Measurements from ENCODE around the gene SPSB4.

The SPSB4 gene

DNA sequence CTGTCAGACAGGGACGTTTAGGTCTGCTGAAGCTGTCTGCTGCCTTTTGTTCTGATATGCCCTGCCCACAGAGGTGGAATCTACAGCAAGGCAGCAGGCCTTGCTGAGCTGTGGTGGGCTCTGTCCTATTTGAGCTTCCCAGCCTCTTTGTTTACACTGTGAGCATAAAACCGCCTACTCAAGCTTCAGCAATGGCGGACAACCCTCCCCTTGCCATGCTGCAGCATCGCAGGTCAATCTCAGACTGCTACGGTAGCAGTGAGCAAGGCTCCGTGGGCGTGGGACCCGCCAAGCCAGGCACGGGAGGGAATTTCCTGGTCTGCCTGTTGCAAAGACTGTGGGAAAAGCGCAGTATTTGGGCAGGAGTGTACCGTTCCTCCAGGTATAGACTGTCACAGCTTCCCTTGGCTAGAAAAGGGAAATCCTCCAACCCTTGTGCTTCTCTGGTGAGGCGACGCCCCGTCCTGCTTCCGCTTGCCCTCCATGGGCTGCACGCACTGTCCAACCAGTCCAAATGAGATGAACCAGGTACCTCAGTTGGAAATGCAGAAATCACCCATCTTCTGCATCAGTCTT, 71.4 kb downstream of the SPSB4 start:
- no peak for TF ChIP-seq EZH2phosphoT487 (conservative IDR thresholded peaks at IDR 0.05; ENCODE audit: low read length)
- TF ChIP-seq, protein P1, sequence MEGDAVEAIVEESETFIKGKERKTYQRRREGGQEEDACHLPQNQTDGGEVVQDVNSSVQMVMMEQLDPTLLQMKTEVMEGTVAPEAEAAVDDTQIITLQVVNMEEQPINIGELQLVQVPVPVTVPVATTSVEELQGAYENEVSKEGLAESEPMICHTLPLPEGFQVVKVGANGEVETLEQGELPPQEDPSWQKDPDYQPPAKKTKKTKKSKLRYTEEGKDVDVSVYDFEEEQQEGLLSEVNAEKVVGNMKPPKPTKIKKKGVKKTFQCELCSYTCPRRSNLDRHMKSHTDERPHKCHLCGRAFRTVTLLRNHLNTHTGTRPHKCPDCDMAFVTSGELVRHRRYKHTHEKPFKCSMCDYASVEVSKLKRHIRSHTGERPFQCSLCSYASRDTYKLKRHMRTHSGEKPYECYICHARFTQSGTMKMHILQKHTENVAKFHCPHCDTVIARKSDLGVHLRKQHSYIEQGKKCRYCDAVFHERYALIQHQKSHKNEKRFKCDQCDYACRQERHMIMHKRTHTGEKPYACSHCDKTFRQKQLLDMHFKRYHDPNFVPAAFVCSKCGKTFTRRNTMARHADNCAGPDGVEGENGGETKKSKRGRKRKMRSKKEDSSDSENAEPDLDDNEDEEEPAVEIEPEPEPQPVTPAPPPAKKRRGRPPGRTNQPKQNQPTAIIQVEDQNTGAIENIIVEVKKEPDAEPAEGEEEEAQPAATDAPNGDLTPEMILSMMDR (IDR thresholded peaks at IDR 0.05; ENCODE audit: insufficient read depth, low read length, poor library complexity, severe bottlenecking): no peak
- no peak overlapping the region for H3K27ac ChIP-seq (ENCODE audit: low read depth, low read length)
- no peaks in the 10 kb centered on the region for H3F3A ChIP-seq (ENCODE audit: insufficient read depth)

GRCh38 chr3:141123677-141124410, 72.7 kb downstream of the SPSB4 start:
- H3K27ac ChIP-seq (ENCODE audit: low read depth, low read length): no peak overlapping the region
- H3F3A ChIP-seq (ENCODE audit: insufficient read depth): no peaks in the 10 kb centered on the region
- H3K9me2 ChIP-seq (replicated peaks; ENCODE audit: insufficient read depth, low read length): no peaks in the 10 kb centered on the region
- no peaks in the 10 kb centered on the region for H4K20me1 ChIP-seq (ENCODE audit: low read depth, low read length)
- no peak overlapping the region for H3K9ac ChIP-seq (ENCODE audit: low read length)
- H3K79me2 ChIP-seq (ENCODE audit: insufficient read depth, low read length): no peaks in the 10 kb centered on the region
- H3K27me3 ChIP-seq (ENCODE audit: low read length): no peaks in the 10 kb centered on the region
- H2AFZ ChIP-seq (ENCODE audit: low read depth, low read length, severe bottlenecking): no peak overlapping the region
- H3K4me3 ChIP-seq (ENCODE audit: insufficient read depth, low read length, poor library complexity, severe bottlenecking): no peak overlapping the region
- no peaks in the 10 kb centered on the region for H3K9me3 ChIP-seq (ENCODE audit: insufficient read depth, low read length)
- H3K36me3 ChIP-seq (ENCODE audit: low read length): no peaks in the 10 kb centered on the region
- TF ChIP-seq, protein P1 (IDR thresholded peaks at IDR 0.05; ENCODE audit: insufficient read depth, low read length, poor library complexity, severe bottlenecking): no peak
- no peak for TF ChIP-seq EZH2phosphoT487 (conservative IDR thresholded peaks at IDR 0.05; ENCODE audit: low read length)
- no peak overlapping the region for H3K4me2 ChIP-seq (ENCODE audit: low read depth, low read length, poor library complexity, severe bottlenecking)

More for the DNA sequence above, 71.4 kb downstream of the SPSB4 start:
- H3K79me2 ChIP-seq (ENCODE audit: insufficient read depth, low read length): no peaks in the 10 kb centered on the region
- H4K20me1 ChIP-seq (ENCODE audit: low read depth, low read length): no peaks in the 10 kb centered on the region
- no peaks in the 10 kb centered on the region for H3K9me3 ChIP-seq (ENCODE audit: insufficient read depth, low read length)
- H3K36me3 ChIP-seq (ENCODE audit: low read length): no peaks in the 10 kb centered on the region
- H2AFZ ChIP-seq (ENCODE audit: low read depth, low read length, severe bottlenecking): no peak overlapping the region
- no peaks in the 10 kb centered on the region for H3K27me3 ChIP-seq (ENCODE audit: low read length)
- H3K9me2 ChIP-seq (replicated peaks; ENCODE audit: insufficient read depth, low read length): no peaks in the 10 kb centered on the region
- H3K4me2 ChIP-seq (ENCODE audit: low read depth, low read length, poor library complexity, severe bottlenecking): no peak overlapping the region
- no peak overlapping the region for H3K9ac ChIP-seq (ENCODE audit: low read length)
- H3K4me3 ChIP-seq (ENCODE audit: insufficient read depth, low read length, poor library complexity, severe bottlenecking): no peak overlapping the region

DNA sequence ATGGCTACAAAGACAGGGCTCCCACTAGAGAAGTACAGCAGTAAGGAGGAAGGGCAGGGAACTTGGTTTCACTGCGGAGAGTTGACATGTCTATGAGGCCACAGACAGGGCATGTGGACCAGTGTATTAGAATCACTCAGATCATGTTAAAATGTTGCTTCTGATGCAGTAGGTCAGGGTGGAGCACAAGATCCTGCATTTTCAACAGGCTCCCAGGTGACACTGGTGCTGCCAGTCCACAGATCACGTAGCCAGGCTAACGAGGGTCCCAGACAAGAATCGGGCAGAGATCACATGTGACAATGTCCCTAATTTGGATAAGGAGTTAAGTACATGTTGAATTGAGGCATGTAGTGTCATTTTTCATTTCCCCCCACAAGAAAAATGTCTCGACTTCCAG, 73.6 kb downstream of the SPSB4 start:
- no peak overlapping the region for H3K4me3 ChIP-seq (ENCODE audit: insufficient read depth, low read length, poor library complexity, severe bottlenecking)
- no peak overlapping the region for H3K9ac ChIP-seq (ENCODE audit: low read length)
- H3K4me2 ChIP-seq (ENCODE audit: low read depth, low read length, poor library complexity, severe bottlenecking): no peak overlapping the region
- no peaks in the 10 kb centered on the region for H3K79me2 ChIP-seq (ENCODE audit: insufficient read depth, low read length)
- H4K20me1 ChIP-seq (ENCODE audit: low read depth, low read length): no peaks in the 10 kb centered on the region
- H3K9me2 ChIP-seq (replicated peaks; ENCODE audit: insufficient read depth, low read length): no peaks in the 10 kb centered on the region
- no peaks in the 10 kb centered on the region for H3K27me3 ChIP-seq (ENCODE audit: low read length)
- H3F3A ChIP-seq (ENCODE audit: insufficient read depth): no peaks in the 10 kb centered on the region
- TF ChIP-seq EZH2phosphoT487 (conservative IDR thresholded peaks at IDR 0.05; ENCODE audit: low read length): no peak
- TF ChIP-seq, protein P1 (IDR thresholded peaks at IDR 0.05; ENCODE audit: insufficient read depth, low read length, poor library complexity, severe bottlenecking): no peak
- H3K27ac ChIP-seq (ENCODE audit: low read depth, low read length): no peak overlapping the region
- no peaks in the 10 kb centered on the region for H3K36me3 ChIP-seq (ENCODE audit: low read length)
- H2AFZ ChIP-seq (ENCODE audit: low read depth, low read length, severe bottlenecking): no peak overlapping the region
- no peaks in the 10 kb centered on the region for H3K9me3 ChIP-seq (ENCODE audit: insufficient read depth, low read length)
